K562 (cell line): Measurements from ENCODE around the gene DOCK1. TPM values are rescaled to one million over a fixed set of nuclear protein-coding genes. Genes with fewer than 3 reads are reported as not detected.

Experiments
- ATAC-seq: fragments of 200-7000 bp; cut with Tn5 transposase; 3 replicates; pipeline ENCODE4 v1.9.1; 2020; ENCODE audit warnings: moderate library complexity
- BruUV-seq: library from RNA; stranded (reverse); fragments of 400-500 nt; replicated peaks from 2 replicates; lab custom pipeline; 2021; lab: Mats Ljungman, UMichigan
- CTCF ChIA-PET: fragments of 300-600 bp; formaldehyde crosslinking; extraction: SDS; loops from one replicate; lab custom pipeline; 2021; ENCODE audit warnings: low intra/inter-chr PET ratio; lab: Yijun Ruan, JAX
- POLR2A ChIA-PET: fragments of 300-600, 350-650 bp; sonication (Branson Sonifier 250); formaldehyde crosslinking; extraction: SDS; loops from one replicate; lab custom pipeline; 2021; ENCODE audit warnings: antibody characterized with exemption, inconsistent platforms; lab: Yijun Ruan, JAX
- DNase-seq, 4 experiments: peaks; one replicate each; pipeline versions ENCODE4 v3.0.0 to v3.0.0-alpha.2; 2011 to 2018; ENCODE audit warnings: low spot score in 3 of 4, mixed read lengths in 3 of 4; ENCODE audit errors: extremely low read depth in 1 of 4
- FAIRE-seq: peaks from 2 replicates; lab custom pipeline; 2011; peaks lifted over from hg19 to GRCh38; lab: Jason Lieb, UNC
- H2AFZ ChIP-seq: 2 replicates; pipeline ENCODE4 v1.6.0; 2011; ENCODE audit warnings: low read depth, low read length, control low read depth, inconsistent platforms
- H3K27ac ChIP-seq: fragments of 200-600 bp; 3 replicates; pipeline ENCODE4 v1.8.0; 2011; ENCODE audit warnings: low read depth, mild to moderate bottlenecking, control low read depth, inconsistent platforms, low read length, moderate library complexity, mixed read lengths; ENCODE audit errors: extremely low read depth
- H3K27me3 ChIP-seq, 2 experiments: fragments of 300-600 bp in 1 of 2; 2 replicates in 1 of 2; 3 replicates in 1 of 2; pipeline versions ENCODE4 v1.6.0 to v1.8.0; 2011; ENCODE audit warnings: inconsistent platforms in 2 of 2, low read length in 2 of 2, mild to moderate bottlenecking in 1 of 2, mixed read lengths in 1 of 2, moderate library complexity in 1 of 2; ENCODE audit not compliant: control insufficient read depth in 2 of 2, insufficient read depth in 2 of 2
- H3K36me3 ChIP-seq: fragments of 300-600 bp; 3 replicates; pipeline ENCODE4 v1.8.0; 2011; ENCODE audit warnings: mild to moderate bottlenecking, low read length, inconsistent platforms; ENCODE audit not compliant: control insufficient read depth, insufficient read depth
- H3K4me1 ChIP-seq, 2 experiments: fragments of 200-600 bp in 1 of 2; replicated peaks in 1 of 2; 2 replicates in 1 of 2; 3 replicates in 1 of 2; pipeline versions ENCODE4 v1.5.1 to v1.8.0; 2011; ENCODE audit warnings: inconsistent platforms in 2 of 2, low read length in 2 of 2, mild to moderate bottlenecking in 1 of 2, mixed read lengths in 1 of 2, moderate library complexity in 1 of 2; ENCODE audit not compliant: control insufficient read depth in 2 of 2, insufficient read depth in 2 of 2
- H3K4me2 ChIP-seq: 2 replicates; pipeline ENCODE4 v1.6.1; 2011; ENCODE audit warnings: low read length, control low read depth, inconsistent platforms, mixed read lengths; ENCODE audit not compliant: insufficient read depth
- H3K4me3 ChIP-seq: fragments of 200-600 bp; sonication (generic), shearing (Covaris generic); 2 replicates; pipeline ENCODE4 v1.5.1; 2016; ENCODE audit warnings: control low read depth, inconsistent platforms
- H3K79me2 ChIP-seq: fragments of 200-600 bp; 3 replicates; pipeline ENCODE4 v1.8.0; 2011; ENCODE audit warnings: low read length, inconsistent platforms; ENCODE audit not compliant: control insufficient read depth, insufficient read depth
- H3K9ac ChIP-seq, 2 experiments: 2 replicates each; pipeline versions ENCODE4 v1.6.0 to v1.6.1; 2011; ENCODE audit warnings: low read depth in 2 of 2, low read length in 2 of 2, control low read depth in 1 of 2, inconsistent platforms in 1 of 2, mild to moderate bottlenecking in 1 of 2, mixed read lengths in 1 of 2; ENCODE audit not compliant: insufficient read depth in 1 of 2
- H3K9me1 ChIP-seq: one replicate; pipeline ENCODE4 v1.6.0; 2011; ENCODE audit warnings: inconsistent platforms, mild to moderate bottlenecking, low read length, moderate library complexity; ENCODE audit not compliant: control insufficient read depth, insufficient read depth
- H3K9me3 ChIP-seq: replicated peaks from 2 replicates; pipeline ENCODE4 v1.5.1; 2011; ENCODE audit warnings: low read depth, low read length, inconsistent platforms; ENCODE audit not compliant: control insufficient read depth, insufficient read depth
- H4K20me1 ChIP-seq: replicated peaks from 2 replicates; pipeline ENCODE4 v1.6.1; 2011; ENCODE audit warnings: low read length, inconsistent platforms, mixed read lengths; ENCODE audit not compliant: control insufficient read depth, insufficient read depth
- AFF4 ChIP-seq: sonication (generic); formaldehyde crosslinking; IDR thresholded peaks from 2 replicates; pipeline ENCODE4 v1.8.0; 2023; ENCODE audit warnings: mild to moderate bottlenecking, missing genetic modification reagents
- CUX1 ChIP-seq: fragments of 200-800 bp; sonication (Bioruptor generic); IDR thresholded peaks from 2 replicates; pipeline ENCODE4 v1.6.1; 2016; ENCODE audit warnings: missing genetic modification characterization, missing compliant biosample characterization
- EZH2 ChIP-seq: IDR thresholded peaks from 2 replicates; pipeline ENCODE4 v1.6.1; 2012; ENCODE audit warnings: low read depth, mild to moderate bottlenecking, inconsistent platforms, low read length, borderline replicate concordance
- FOXA3 ChIP-seq, 2 experiments: fragments of 450-650 bp in 1 of 2; sonication (generic) in 1 of 2; formaldehyde crosslinking; IDR thresholded peaks in 1 of 2; conservative IDR thresholded peaks in 1 of 2; 2 replicates each; pipeline versions ENCODE4 v1.4.0 to v1.8.0; 2020 to 2022; ENCODE audit warnings: mild to moderate bottlenecking in 2 of 2, missing genetic modification reagents in 1 of 2
- MEF2A ChIP-seq: IDR thresholded peaks from 2 replicates; pipeline ENCODE4 v1.6.1; 2011; ENCODE audit warnings: low read depth, mild to moderate bottlenecking, low read length, moderate library complexity; ENCODE audit not compliant: control insufficient read depth
- PTRF ChIP-seq: fragments of 450-650 bp; IDR thresholded peaks from 2 replicates; pipeline ENCODE4 v1.6.1; 2016; ENCODE audit warnings: mild to moderate bottlenecking, missing genetic modification characterization, missing compliant biosample characterization
- RBM25 ChIP-seq: fragments of 200-400 bp; formaldehyde crosslinking; IDR thresholded peaks from 2 replicates; pipeline ENCODE4 v1.6.1; 2018; ENCODE audit warnings: low read length, low read depth, moderate library complexity; ENCODE audit not compliant: severe bottlenecking
- SIN3B ChIP-seq: fragments of 450-650 bp; IDR thresholded peaks from 2 replicates; pipeline ENCODE4 v1.6.1; 2017; ENCODE audit warnings: low read depth, mild to moderate bottlenecking, moderate library complexity
- ZBTB5 ChIP-seq: fragments of 450-650 bp; IDR thresholded peaks from 2 replicates; pipeline ENCODE4 v1.6.1; 2017; ENCODE audit warnings: antibody characterized with exemption
- ZNF133 ChIP-seq: fragments of 250-450 bp; sonication (Bioruptor Pico); IDR thresholded peaks from 2 replicates; pipeline ENCODE4 v1.4.0; 2020; ENCODE audit warnings: mild to moderate bottlenecking
- ZNF408 ChIP-seq: fragments of 250-450 bp; sonication (Bioruptor Pico); IDR thresholded peaks from 2 replicates; pipeline ENCODE4 v1.4.0; 2020; ENCODE audit warnings: low read depth, mild to moderate bottlenecking, moderate library complexity
- WGBS: fragments of 100-300 bp; shearing (Covaris generic); methylation state at CpG from one replicate; pipeline ENCODE4 v1.1.6; 2016; ENCODE audit warnings: low coverage, mixed read lengths; ENCODE audit not compliant: insufficient coverage; ENCODE audit errors: missing lambda C conversion rate; 5-methylcytosine and 5-hydroxymethylcytosine counted together
- in situ Hi-C: fragments of 300-500 bp; cut with MboI; formaldehyde crosslinking; loops from 4 replicates; pipeline ENCODE4 v1.15.0; 2018; ENCODE audit warnings: inconsistent platforms, mixed read lengths
- intact Hi-C: fragments of 100-400 bp; cut with micrococcal nuclease; formaldehyde crosslinking; loops from 2 replicates; pipeline ENCODE4 v1.14.2; 2022
- polyA plus RNA-seq, 8 experiments: library from polyadenylated mRNA; depleted of rRNA in 4 of 8; stranded (reverse) in 5 of 8; unstranded in 3 of 8; fragments of >200 nt; fragmentation: Nextera tagmentation in 2 of 8; fragmentation: Illumina TruSeq in 1 of 8; extraction: Ambion mirVana in 2 of 8; extraction: Trizol in 1 of 8; gene quantifications; 2 replicates each; pipeline versions ENCODE4 v1.2.1 to v1.2.3, GENCODE V29; 2011 to 2014; ENCODE audit warnings: inconsistent platforms in 1 of 8, missing spikeins in 1 of 8
- total RNA-seq, 7 experiments: library from RNA; depleted of rRNA in 6 of 7; stranded (reverse); fragments of >200 nt in 6 of 7; fragmentation: Illumina TruSeq in 2 of 7; extraction: Trizol in 2 of 7; gene quantifications; 2 replicates each; pipeline versions ENCODE4 v1.2.1 to v1.2.3, GENCODE V29; 2011 to 2021; ENCODE audit warnings: low replicate concordance in 1 of 7

The DOCK1 gene
- total and polyA plus RNA-seq, 9 of the 15 experiments (the other 6 are each of a cell fraction or from before 2014, with no cell fraction given): 0.31 TPM; not detected in 8

GRCh38 chr10:127290850-127291249 is 385.6 kb downstream of the DOCK1 start:
- H2AFZ ChIP-seq: no peak overlapping the region
- no peak for TF ChIP-seq SIN3B
- TF ChIP-seq EZH2: no peak
- TF ChIP-seq ZBTB5: no peak
- no peak for TF ChIP-seq RBM25
- TF ChIP-seq AFF4: no peak
- TF ChIP-seq ZNF133 (CRISPR knock-in tag): no peak
- TF ChIP-seq FOXA3 (CRISPR knock-in tag; conservative IDR thresholded peaks at IDR 0.05 in 1 of 2, IDR thresholded peaks at IDR 0.05 in 1 of 2): no peak
- no peak for TF ChIP-seq PTRF (tag)
- TF ChIP-seq CUX1 (CRISPR knock-in tag): no peak
- TF ChIP-seq ZNF408 (CRISPR knock-in tag): no peak
- no peak for TF ChIP-seq MEF2A

More at GRCh38 chr10:127290850-127291249, 385.6 kb downstream of the DOCK1 start:
- FAIRE-seq (no peak), DNase-seq (no peak), ATAC-seq (no peak)
- H4K20me1 ChIP-seq: no peaks in the 10 kb centered on the region
- no peaks in the 10 kb centered on the region for H3K79me2 ChIP-seq
- in situ Hi-C loops (no loop called here), intact Hi-C loops (no loop called here)
- H3K27me3 ChIP-seq: no peaks in the 10 kb centered on the region
- no peak overlapping the region for H3K9ac ChIP-seq
- POLR2A ChIA-PET: no interaction called here
- no peaks in the 10 kb centered on the region for H3K9me1 ChIP-seq
- no peaks in the 10 kb centered on the region for H3K9me3 ChIP-seq
- H3K4me3 ChIP-seq: no peak overlapping the region
- no peak overlapping the region for H3K27ac ChIP-seq
- CTCF ChIA-PET: no interaction called here
- no peaks in the 10 kb centered on the region for H3K36me3 ChIP-seq
- BruUV-seq: no TSS peak
- H3K4me2 ChIP-seq: no peak overlapping the region
- 0% methylated on average over 4 of the region's 4 CpGs for WGBS
- H3K4me1 ChIP-seq: no peaks in the 10 kb centered on the region
